ENCODE results near the gene BPGM.

The BPGM gene

GRCh38 chr7:134714470-134715205 is 68.0 kb downstream of the BPGM start:
- in situ Hi-C loops (cut with MboI; ENCODE audit: low sequenced_read_pairs) = no loop called here

GRCh38 chr7:134718211-134718875 is 71.7 kb downstream of the BPGM start:
- in situ Hi-C loops (cut with MboI; ENCODE audit: low sequenced_read_pairs) = no loop called here

DNA sequence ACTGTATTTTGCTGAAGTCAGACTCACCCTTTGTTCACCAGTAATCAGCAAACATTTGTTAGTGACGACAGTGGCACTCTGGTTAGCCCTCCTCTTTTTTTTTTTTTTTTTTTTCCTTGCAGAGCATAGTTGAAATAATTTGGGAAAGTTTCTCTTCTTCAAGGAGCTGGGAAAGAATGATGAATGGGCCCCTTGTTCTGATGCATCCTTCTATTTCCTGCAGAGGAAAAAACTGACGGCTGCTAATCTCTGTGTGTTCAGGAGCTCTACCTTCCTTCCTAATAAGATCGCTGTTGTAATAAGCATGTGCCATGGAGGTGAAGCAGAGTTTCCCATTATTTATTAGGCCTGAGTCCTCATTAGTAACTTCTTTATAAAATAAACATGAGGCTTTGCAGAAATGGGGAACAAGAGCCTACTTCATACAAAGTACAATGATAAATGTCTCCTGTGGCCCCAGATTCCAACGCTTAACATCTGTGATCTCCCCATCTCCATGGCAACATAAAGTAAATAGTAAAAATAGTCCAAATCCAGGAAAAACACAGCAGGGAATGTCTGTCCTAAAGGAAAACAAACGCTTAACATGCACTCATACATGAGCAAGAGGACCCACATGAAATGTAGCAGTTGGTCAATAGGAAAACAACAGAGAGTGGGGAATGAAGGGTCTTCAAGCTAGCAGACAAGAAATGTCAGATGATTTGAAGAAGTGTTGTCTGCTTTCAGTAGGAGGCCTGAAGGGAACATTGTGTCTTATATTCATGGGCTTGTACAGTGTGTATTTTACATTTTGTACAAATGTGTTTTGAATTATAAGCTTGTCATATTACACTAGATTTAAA is 73.7 kb downstream of the BPGM start:
- in situ Hi-C loops (cut with MboI; ENCODE audit: low sequenced_read_pairs) = no loop called here

- in situ Hi-C loops (cut with MboI; ENCODE audit: low sequenced_read_pairs) = no loop called here
Observed at GRCh38 chr7:134721171-134721570, 74.5 kb downstream of the BPGM start.

DNA sequence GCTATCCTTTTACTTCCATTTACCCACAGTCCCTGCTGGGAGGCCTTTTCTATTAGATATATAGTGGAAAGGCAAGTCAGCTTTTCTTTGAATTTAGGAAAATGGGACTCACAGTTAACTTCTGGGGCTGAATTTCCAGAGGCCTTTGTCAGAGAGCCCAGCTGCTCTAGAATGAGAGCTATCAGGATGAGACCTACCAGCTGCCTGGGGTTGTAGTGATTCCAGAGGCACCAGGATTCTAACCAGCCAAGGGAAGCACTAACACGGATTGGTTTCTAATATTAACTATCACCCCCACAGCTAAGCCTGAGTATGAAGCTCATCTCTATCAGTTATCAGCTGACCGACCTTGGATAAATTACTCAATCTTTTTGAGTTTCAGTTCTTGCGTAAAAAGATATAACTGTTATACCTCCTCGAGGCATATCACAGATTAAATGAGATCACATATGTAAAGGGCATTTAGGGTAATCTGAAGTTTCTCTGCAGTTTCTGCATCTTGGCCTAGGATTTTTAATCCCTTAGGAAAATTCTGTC is 76.2 kb downstream of the BPGM start:
- in situ Hi-C loops (cut with MboI; ENCODE audit: low sequenced_read_pairs) = no loop called here

GRCh38 chr7:134723892-134724291 is 77.2 kb downstream of the BPGM start:
- in situ Hi-C loops (cut with MboI; ENCODE audit: low sequenced_read_pairs) = no loop called here

GRCh38 chr7:134724606-134725005 is 78.0 kb downstream of the BPGM start:
- in situ Hi-C loops (cut with MboI; ENCODE audit: low sequenced_read_pairs) = no loop called here

DNA sequence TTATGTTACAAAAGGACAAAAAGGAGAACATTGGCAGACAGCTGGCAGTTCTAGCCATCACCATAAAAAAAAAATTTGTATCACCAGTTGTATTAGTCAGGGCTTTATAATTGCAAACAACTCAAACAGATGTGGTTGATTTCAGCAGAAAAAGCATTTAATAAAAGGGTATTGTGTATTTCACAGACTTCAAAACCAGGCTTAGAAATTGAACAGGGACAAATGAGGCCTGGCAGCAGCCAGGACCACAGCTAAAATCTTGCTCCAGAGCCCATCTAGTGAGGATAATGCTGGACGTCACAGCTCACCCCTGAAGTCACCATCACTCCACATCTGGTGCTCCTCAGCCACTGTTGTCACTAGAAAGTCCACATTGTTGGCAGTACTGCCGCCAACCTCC is 79.9 kb downstream of the BPGM start:
- in situ Hi-C loops (cut with MboI; ENCODE audit: low sequenced_read_pairs) = no loop called here

GRCh38 chr7:134727711-134728110 is 81.1 kb downstream of the BPGM start:
- in situ Hi-C loops (cut with MboI; ENCODE audit: low sequenced_read_pairs) = no loop called here
